GM18951 (cell line): ENCODE results near the gene CGA.
"Not testable (repeated sequence)": the region's sequence is repeated elsewhere in the genome, so short reads cannot be mapped to it uniquely, and the experiment has no call there.

Experiments
- POLR2A ChIP-seq: IDR thresholded peaks from 4 replicates; pipeline ENCODE4 v1.6.1; 2011; ENCODE audit warnings: mild to moderate bottlenecking; ENCODE audit not compliant: insufficient read length, insufficient read depth; ENCODE audit errors: extremely low read depth
- in situ Hi-C: fragments of 300-500 bp; cut with MboI; formaldehyde crosslinking; loops from one replicate; pipeline ENCODE4 v1.12.0; 2022; ENCODE audit warnings: low sequenced_read_pairs, mixed read lengths, inconsistent platforms; ENCODE audit not compliant: unreplicated experiment

CGA gene

GRCh38 chr6:87095087-87095509 is at the start of gene CGA:
Gene CGA, minus strand, starts transcription at chr6:87095106. Its CDS starts 6,906 bp downstream, at chr6:87088200.
- TF ChIP-seq POLR2A = no peak
- in situ Hi-C loops = no loop called here

- in situ Hi-C loops = not testable (repeated sequence)
These were observed 45.0 kb upstream of the CGA start for GRCh38 chr6:87139927-87140326.

- in situ Hi-C loops = no loop called here
- TF ChIP-seq POLR2A = no peak
These were observed 44.3 kb upstream of the CGA start for GRCh38 chr6:87139236-87139635.

GRCh38 chr6:87136963-87137362 is 42.1 kb upstream of the CGA start:
- no peak for TF ChIP-seq POLR2A
- in situ Hi-C loops = no loop called here

DNA sequence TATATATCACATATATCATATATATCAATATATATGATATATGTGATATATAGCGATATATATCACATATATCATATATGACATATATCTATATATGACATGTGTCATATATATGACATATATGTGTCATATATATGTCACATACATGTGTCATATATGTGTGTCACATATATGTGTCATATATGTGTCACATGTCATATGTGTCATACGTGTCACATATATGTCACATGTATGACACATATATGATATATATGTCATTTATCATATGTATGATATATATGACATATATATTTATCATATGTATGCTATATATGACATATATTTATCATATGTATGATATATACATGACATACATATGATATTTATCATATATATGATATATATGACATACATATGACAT is 32.8 kb upstream of the CGA start:
- in situ Hi-C loops = no loop called here
- no peak for TF ChIP-seq POLR2A

- no peak for TF ChIP-seq POLR2A
- in situ Hi-C loops = no loop called here
These were observed 31.6 kb upstream of the CGA start for GRCh38 chr6:87126501-87126900.

DNA sequence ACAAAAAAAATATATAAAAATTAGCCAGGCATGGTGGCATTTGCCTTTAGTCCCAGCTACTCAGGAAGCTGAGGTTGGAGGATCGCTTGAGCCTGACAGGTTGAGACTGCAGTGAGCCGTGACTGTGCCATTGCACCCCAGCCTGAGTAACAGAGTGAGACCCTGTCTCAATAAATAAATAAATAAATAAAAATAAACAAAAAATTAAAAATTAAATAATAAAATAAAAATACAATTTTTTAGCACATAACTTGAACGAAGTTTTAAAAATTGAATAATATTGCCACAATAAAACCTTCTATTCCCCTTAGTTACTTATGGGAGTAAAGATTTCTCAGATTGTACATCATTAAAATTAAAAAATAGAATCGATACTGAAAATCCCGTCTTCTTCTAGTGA is 29.2 kb upstream of the CGA start:
- no peak for TF ChIP-seq POLR2A

GRCh38 chr6:87122477-87122876 is 27.6 kb upstream of the CGA start:
- in situ Hi-C loops = no loop called here
- TF ChIP-seq POLR2A = no peak

More for the DNA sequence above, 29.2 kb upstream of the CGA start:
- in situ Hi-C loops = no loop called here

- no peak for TF ChIP-seq POLR2A
- in situ Hi-C loops = no loop called here
These were observed 23.1 kb upstream of the CGA start for GRCh38 chr6:87118054-87118453.

- no peak for TF ChIP-seq POLR2A
- in situ Hi-C loops = no loop called here
These were observed 22.0 kb upstream of the CGA start for GRCh38 chr6:87116922-87117321.

- no peak for TF ChIP-seq POLR2A
- in situ Hi-C loops = no loop called here
These were observed 20.7 kb upstream of the CGA start for GRCh38 chr6:87115402-87116135.

DNA sequence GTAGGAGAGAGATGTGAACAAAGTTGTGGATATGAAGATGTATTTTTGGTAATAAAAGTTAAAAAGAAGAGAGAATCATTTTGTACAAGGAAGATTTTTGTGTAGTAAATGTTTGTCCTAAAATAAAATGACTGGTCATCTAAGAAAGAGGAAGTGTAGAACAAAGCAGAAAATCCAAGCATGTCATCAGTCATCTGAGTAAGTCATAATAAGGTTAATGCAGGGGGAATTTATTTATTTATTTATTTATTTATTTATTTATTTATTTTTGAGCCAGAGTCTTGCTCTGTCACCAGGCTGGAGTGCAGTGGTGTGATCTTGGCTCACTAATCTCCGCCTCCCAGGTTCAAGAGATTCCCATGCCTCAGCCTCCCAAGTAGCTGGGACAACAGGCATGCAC is 15.7 kb upstream of the CGA start:
- no peak for TF ChIP-seq POLR2A
- in situ Hi-C loops = no loop called here

GRCh38 chr6:87105823-87106222 is 10.9 kb upstream of the CGA start:
- no peak for TF ChIP-seq POLR2A
- in situ Hi-C loops = no loop called here

GRCh38 chr6:87104667-87105066 is 9.8 kb upstream of the CGA start:
- in situ Hi-C loops = no loop called here
- no peak for TF ChIP-seq POLR2A
